Upper lobe of left lung (tissue), 6 donors: ENCODE data around the gene ZNF746. TPM values are rescaled to one million over a fixed set of nuclear protein-coding genes. Genes with fewer than 3 reads are reported as not detected.

Source experiments
- ATAC-seq, 2 donors: fragments of 200-7000 bp; cut with Tn5 transposase; one replicate each; pipeline ENCODE4 v1.9.1; 2022; ENCODE audit warnings: mild to moderate bottlenecking in 2 of 2, moderate library complexity in 2 of 2; ENCODE audit not compliant: low FRiP score in 2 of 2
- DNase-seq, 2 donors: peaks; one replicate each; pipeline ENCODE4 v3.0.0-alpha.2; 2019 to 2020
- H3K27ac ChIP-seq, 4 donors: fragments of 200-600 bp; sonication (generic); one replicate each; pipeline ENCODE4 v1.5.1; 2016 to 2019
- H3K27me3 ChIP-seq, 4 donors: fragments of 200-600 bp; sonication (generic); one replicate each; pipeline ENCODE4 v1.5.1; 2017 to 2019
- H3K36me3 ChIP-seq, 4 donors: fragments of 200-600 bp; sonication (generic); one replicate each; pipeline ENCODE4 v1.5.1; 2016 to 2019
- H3K4me1 ChIP-seq, 4 donors: fragments of 200-600 bp; sonication (generic); one replicate each; pipeline ENCODE4 v1.5.1; 2018 to 2019
- H3K4me3 ChIP-seq, 4 donors: fragments of 200-600 bp; sonication (generic); one replicate each; pipeline ENCODE4 v1.5.1; 2017 to 2019; ENCODE audit warnings: mild to moderate bottlenecking in 2 of 4, moderate library complexity in 1 of 4
- H3K9me3 ChIP-seq, 4 donors: fragments of 200-600 bp; sonication (generic); one replicate each; pipeline ENCODE4 v1.5.1; 2018 to 2019
- CTCF ChIP-seq, 6 experiments: fragments of 450-650 bp in 4 of 6; fragments of 200-600 bp in 2 of 6; sonication (generic) in 2 of 6; IDR thresholded peaks; one replicate each; pipeline ENCODE4 v1.5.1; 2016 to 2019; ENCODE audit warnings: antibody characterized with exemption in 6 of 6
- EP300 ChIP-seq, 4 donors: sonication (generic); formaldehyde crosslinking; IDR thresholded peaks; one replicate each; pipeline ENCODE4 v1.5.1; 2017; ENCODE audit warnings: antibody characterized with exemption in 4 of 4, control low read depth in 2 of 4
- POLR2A ChIP-seq, 4 donors: fragments of 450-650 bp; IDR thresholded peaks; one replicate each; pipeline ENCODE4 v1.5.1; 2016 to 2017; ENCODE audit warnings: antibody characterized with exemption in 4 of 4, mild to moderate bottlenecking in 2 of 4
- POLR2AphosphoS5 ChIP-seq, 2 donors: sonication (generic); formaldehyde crosslinking; IDR thresholded peaks; one replicate each; pipeline ENCODE4 v1.5.1; 2017; ENCODE audit warnings: antibody characterized with exemption in 2 of 2
- WGBS, 2 donors: methylation state at CpG; one replicate each; pipeline ENCODE4 v1.1.5; 2017 to 2018; 5-methylcytosine and 5-hydroxymethylcytosine counted together
- total RNA-seq, 6 donors: library from RNA; depleted of rRNA in 4 of 6; stranded (reverse); fragments of >200 nt in 4 of 6; gene quantifications; one replicate each; pipeline versions ENCODE4 v1.1.0 to v1.2.1, GENCODE V29; 2016 to 2021
- donor health status: DM: no; HTN: no; CAD: no; lungs with moderate emphysema.
- donor health status: DM: no; HTN: yes; CAD: no; lungs with severe emphysema.

Gene ZNF746
- total RNA-seq, 6 donors from 2014 or later = 19.4 to 54.5 (median 25.2) TPM

GRCh38 chr7:149460493-149461277 lies 36.9 kb downstream of the ZNF746 start, which contains the start of gene ZNF777:
TSS of gene ZNF777 (minus strand) at chr7:149461062. CDS start at chr7:149456022, 5,040 bp downstream.
- DNase-seq = peak; percentile 85 to 95
- peak; percentile 97 to 98 for ATAC-seq
- Histone ChIP-seq H3K4me3 (peak within 1 kb of the TSS; percentile 66 to 83 (median 74)), H3K27me3 (no peaks in the 10 kb centered on the region), H3K36me3 (peaks cover 0 to 13% (median 2%) of the 10 kb centered on the region in 4 donors), H3K9me3 (no peaks in the 10 kb centered on the region), H3K4me1 (peaks cover 13 to 32% (median 19%) of the 10 kb centered on the region in 4 donors), H3K27ac (peak within 1 kb of the TSS; percentile 75 to 86 (median 81))
- 0 to 2% methylated on average over 14 to 42 of the region's 64 CpGs for WGBS, 2 donors
- TF ChIP-seq POLR2A (IDR thresholded peaks at IDR 0.05) = peak in 2 of 4 donors; percentile 26 to 61
- no peak for TF ChIP-seq EP300 (IDR thresholded peaks at IDR 0.05)
- TF ChIP-seq CTCF (IDR thresholded peaks at IDR 0.05) = peak; percentile 38 to 84 (median 67)
- peak in 1 of 2 donors; percentile 25 for TF ChIP-seq POLR2AphosphoS5 (IDR thresholded peaks at IDR 0.05)

GRCh38 chr7:149459540-149460452 lies 37.8 kb downstream of the ZNF746 start:
- peak in 1 of 2 donors; percentile 88 for DNase-seq
- Histone ChIP-seq H3K9me3 (no peaks in the 10 kb centered on the region), H3K36me3 (peaks cover 2 to 22% (median 11%) of the 10 kb centered on the region in 4 donors), H3K4me3 (peak overlapping the region; percentile 52 to 83 (median 73)), H3K27ac (peak overlapping the region in 2 of 4 donors; percentile 18 to 84), H3K4me1 (peaks cover 13 to 32% (median 19%) of the 10 kb centered on the region in 4 donors), H3K27me3 (no peaks in the 10 kb centered on the region)
- WGBS, 2 donors = 5% methylated on average over 19 of the region's 145 CpGs; no CpG with 5 or more reads in 1 of the 2 donors
- TF ChIP-seq CTCF (IDR thresholded peaks at IDR 0.05) (no peak), POLR2AphosphoS5 (IDR thresholded peaks at IDR 0.05) (no peak), EP300 (IDR thresholded peaks at IDR 0.05) (no peak), POLR2A (IDR thresholded peaks at IDR 0.05) (no peak)
- ATAC-seq = peak in 1 of 2 donors; percentile 12

- no peaks in the 10 kb centered on the region for H3K27me3 ChIP-seq
- TF ChIP-seq POLR2A (IDR thresholded peaks at IDR 0.05) = no peak
- TF ChIP-seq EP300 (IDR thresholded peaks at IDR 0.05) = no peak
- TF ChIP-seq CTCF (IDR thresholded peaks at IDR 0.05) = no peak
- TF ChIP-seq POLR2AphosphoS5 (IDR thresholded peaks at IDR 0.05) = no peak
- peak overlapping the region in 1 of 4 donors; percentile 21 for H3K27ac ChIP-seq
- DNase-seq (no peak), ATAC-seq (no peak)
- peak overlapping the region; percentile 52 to 83 (median 73) for H3K4me3 ChIP-seq
- peaks cover 13 to 32% (median 19%) of the 10 kb centered on the region in 4 donors for H3K4me1 ChIP-seq
- WGBS, 2 donors = 42% methylated on average over 3 to 13 of the region's 17 CpGs
- H3K36me3 ChIP-seq = peaks cover 8 to 28% (median 17%) of the 10 kb centered on the region in 4 donors
- H3K9me3 ChIP-seq = no peaks in the 10 kb centered on the region
These were observed 38.4 kb downstream of the ZNF746 start for GRCh38 chr7:149459201-149459539.

- TF ChIP-seq CTCF (IDR thresholded peaks at IDR 0.05) (no peak), POLR2AphosphoS5 (IDR thresholded peaks at IDR 0.05) (no peak), EP300 (IDR thresholded peaks at IDR 0.05) (no peak), POLR2A (IDR thresholded peaks at IDR 0.05) (no peak)
- Histone ChIP-seq H3K27ac (no peak overlapping the region), H3K4me3 (no peak overlapping the region), H3K4me1 (peaks cover 13 to 32% (median 19%) of the 10 kb centered on the region in 4 donors), H3K9me3 (no peaks in the 10 kb centered on the region), H3K27me3 (no peaks in the 10 kb centered on the region), H3K36me3 (peaks cover 9 to 37% (median 24%) of the 10 kb centered on the region in 4 donors)
- 92 to 94% methylated on average over 3 of the region's 3 CpGs for WGBS, 2 donors
- ATAC-seq = no peak
- DNase-seq = no peak
These were observed 39.4 kb downstream of the ZNF746 start for GRCh38 chr7:149458235-149458634.
